Superior temporal gyrus (tissue), 1 donor: ENCODE measurements around the gene COMTD1.
A peak's percentile ranks its signal among the peaks of the same experiment; 100 is the strongest.

Source experiments
- DNase-seq: peaks from one replicate; pipeline ENCODE4 v3.0.0-alpha.2; 2016; ENCODE audit errors: extremely low spot score

COMTD1 gene

GRCh38 chr10:75245354-75246250 lies 9.8 kb upstream of the COMTD1 start:
- DNase-seq: no peak

GRCh38 chr10:75244487-75245353 lies 9.0 kb upstream of the COMTD1 start:
- DNase-seq: no peak

GRCh38 chr10:75243426-75243825 lies 7.7 kb upstream of the COMTD1 start:
- no peak for DNase-seq

GRCh38 chr10:75240329-75241076 lies 4.7 kb upstream of the COMTD1 start:
- DNase-seq: no peak

- DNase-seq: no peak
Observed at GRCh38 chr10:75239096-75239790, 3.5 kb upstream of the COMTD1 start.

- no peak for DNase-seq
Observed at GRCh38 chr10:75238182-75239095, 2.7 kb upstream of the COMTD1 start.

GRCh38 chr10:75236178-75236825 lies 545 bp upstream of the COMTD1 start:
- DNase-seq: peak; percentile 20

- DNase-seq: no peak
Observed at GRCh38 chr10:75234683-75235374, 928 bp downstream of the COMTD1 start.

GRCh38 chr10:75234017-75234682 lies 1.6 kb downstream of the COMTD1 start:
- DNase-seq: no peak

- peak; percentile 24 for DNase-seq
Observed at GRCh38 chr10:75233444-75234016, 2.2 kb downstream of the COMTD1 start.

- DNase-seq: no peak
Observed at GRCh38 chr10:75231672-75232581, 3.8 kb downstream of the COMTD1 start.

- peak; percentile 97 for DNase-seq
Observed at GRCh38 chr10:75230600-75231038, 5.1 kb downstream of the COMTD1 start.

- DNase-seq: no peak
Observed at GRCh38 chr10:75229971-75230370, 5.8 kb downstream of the COMTD1 start.

- no peak for DNase-seq
Observed at GRCh38 chr10:75228834-75229233, 6.9 kb downstream of the COMTD1 start.

GRCh38 chr10:75228278-75228677 lies 7.5 kb downstream of the COMTD1 start:
- no peak for DNase-seq

- DNase-seq: no peak
Observed at GRCh38 chr10:75226656-75227055, 9.1 kb downstream of the COMTD1 start.

GRCh38 chr10:75226095-75226494 lies 9.7 kb downstream of the COMTD1 start:
- DNase-seq: no peak
